GM19438 (cell line): ENCODE measurements around the gene DNAJA2.

Source experiments
- ATAC-seq: cut with Tn5 transposase; IDR thresholded peaks from one replicate; pipeline ENCODE4 v1.9.1; 2021; ENCODE audit warnings: low read depth; ENCODE audit not compliant: unreplicated experiment

Gene DNAJA2

DNA sequence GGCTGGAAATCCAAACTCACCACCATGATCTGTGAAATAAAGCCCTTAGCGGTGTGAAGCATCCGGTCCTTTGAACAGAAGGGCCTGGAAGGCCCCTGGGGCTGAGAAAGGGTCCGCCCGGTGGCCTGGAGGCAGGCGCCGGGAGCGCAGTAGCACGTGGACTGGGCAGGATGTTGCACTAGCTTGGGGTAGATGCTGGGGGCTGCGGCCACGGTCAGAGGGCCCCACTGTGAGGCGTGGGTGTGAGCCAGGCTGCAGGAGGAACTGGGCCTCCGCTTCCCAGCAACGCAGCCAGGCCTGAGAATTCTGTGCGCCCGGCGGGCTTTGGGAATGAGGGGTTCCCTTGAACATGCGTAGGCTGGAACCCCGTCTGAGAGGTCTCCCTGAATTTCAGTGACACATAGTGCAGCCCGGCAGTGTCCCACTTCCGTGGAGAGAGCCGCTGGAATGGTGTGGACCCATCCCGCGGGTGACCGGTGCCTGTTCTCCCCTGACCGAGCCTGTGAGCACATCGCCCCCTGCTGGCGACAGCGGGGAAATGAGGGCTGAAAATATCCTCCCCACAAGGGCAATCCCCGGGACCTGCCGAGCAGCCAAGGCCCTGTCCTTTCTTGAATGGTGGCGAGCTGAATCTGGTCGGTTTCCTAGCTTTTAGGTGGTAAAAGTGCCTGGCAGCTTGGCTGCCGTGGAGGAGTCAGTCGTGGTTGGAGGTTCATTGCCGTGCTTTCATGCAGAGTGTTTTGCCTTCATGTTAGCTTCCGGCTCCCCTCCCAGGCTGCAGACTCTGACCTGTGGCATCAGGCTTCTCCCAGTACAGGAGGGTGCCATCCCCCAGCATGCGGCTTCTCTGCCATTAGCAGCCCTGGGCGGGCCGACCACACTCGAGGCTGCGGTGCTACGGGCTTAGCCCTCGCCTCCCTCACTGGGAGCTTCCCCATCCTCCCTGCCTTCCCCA, 43.8 kb downstream of the DNAJA2 start:
- no peak for ATAC-seq

GRCh38 chr16:46928811-46929210, 44.7 kb downstream of the DNAJA2 start:
- ATAC-seq: no peak

- ATAC-seq: no peak
Measured at GRCh38 chr16:46927273-46927672, 46.2 kb downstream of the DNAJA2 start.

DNA sequence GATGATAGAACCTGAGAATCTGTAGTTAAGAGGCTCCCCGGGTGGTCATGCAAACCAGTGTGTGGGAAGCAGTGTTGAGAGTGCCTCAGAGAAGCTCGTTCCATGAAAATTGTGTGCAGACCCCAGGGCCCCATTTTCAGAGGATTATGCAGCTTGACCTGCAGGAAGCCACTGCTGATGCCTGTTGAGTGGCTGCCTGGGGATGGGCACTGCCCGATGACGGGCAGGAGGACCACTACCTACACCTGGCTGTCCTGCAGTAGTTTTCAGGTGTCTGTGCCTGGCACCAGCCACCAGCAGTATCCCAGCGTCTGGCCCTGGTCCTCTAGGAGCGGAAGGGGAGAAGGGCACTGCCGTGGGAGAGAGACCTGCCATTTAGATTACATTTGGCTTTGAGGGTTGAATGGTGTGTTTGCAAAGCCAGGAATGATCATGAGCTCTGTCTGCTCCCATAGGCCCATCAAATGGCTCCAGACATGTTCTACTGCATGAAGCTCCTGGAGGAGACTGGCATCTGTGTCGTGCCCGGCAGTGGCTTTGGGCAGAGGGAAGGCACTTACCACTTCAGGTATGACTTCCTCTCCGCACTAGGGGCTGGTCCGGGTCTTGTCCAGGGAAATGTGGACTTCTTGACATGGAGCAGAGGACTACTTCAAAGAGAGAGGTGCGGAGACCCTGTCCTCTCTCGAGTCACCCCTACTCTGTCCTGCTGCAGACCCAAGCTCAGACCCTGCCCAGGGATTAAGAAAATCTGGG, 46.8 kb downstream of the DNAJA2 start:
- no peak for ATAC-seq

- no peak for ATAC-seq
Measured at GRCh38 chr16:46924402-46924801, 49.1 kb downstream of the DNAJA2 start.

- ATAC-seq: no peak
Measured at GRCh38 chr16:46923513-46924295, 49.8 kb downstream of the DNAJA2 start.

DNA sequence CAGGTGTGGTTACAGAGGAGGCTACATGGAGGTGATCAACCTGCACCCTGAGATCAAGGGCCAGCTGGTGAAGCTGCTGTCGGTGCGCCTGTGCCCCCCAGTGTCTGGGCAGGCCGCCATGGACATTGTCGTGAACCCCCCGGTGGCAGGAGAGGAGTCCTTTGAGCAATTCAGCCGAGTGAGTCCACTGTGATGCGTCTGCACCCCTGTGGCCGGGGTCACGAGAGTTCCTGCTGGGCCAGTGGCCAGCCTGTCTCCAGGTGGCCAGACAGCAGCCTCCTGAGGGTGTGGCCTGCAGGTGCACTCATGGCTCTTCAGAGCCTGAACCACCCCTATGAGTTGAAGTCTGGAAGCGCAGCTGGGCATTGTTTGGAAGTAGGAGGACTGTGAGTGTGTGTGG, 51.2 kb downstream of the DNAJA2 start:
- no peak for ATAC-seq

DNA sequence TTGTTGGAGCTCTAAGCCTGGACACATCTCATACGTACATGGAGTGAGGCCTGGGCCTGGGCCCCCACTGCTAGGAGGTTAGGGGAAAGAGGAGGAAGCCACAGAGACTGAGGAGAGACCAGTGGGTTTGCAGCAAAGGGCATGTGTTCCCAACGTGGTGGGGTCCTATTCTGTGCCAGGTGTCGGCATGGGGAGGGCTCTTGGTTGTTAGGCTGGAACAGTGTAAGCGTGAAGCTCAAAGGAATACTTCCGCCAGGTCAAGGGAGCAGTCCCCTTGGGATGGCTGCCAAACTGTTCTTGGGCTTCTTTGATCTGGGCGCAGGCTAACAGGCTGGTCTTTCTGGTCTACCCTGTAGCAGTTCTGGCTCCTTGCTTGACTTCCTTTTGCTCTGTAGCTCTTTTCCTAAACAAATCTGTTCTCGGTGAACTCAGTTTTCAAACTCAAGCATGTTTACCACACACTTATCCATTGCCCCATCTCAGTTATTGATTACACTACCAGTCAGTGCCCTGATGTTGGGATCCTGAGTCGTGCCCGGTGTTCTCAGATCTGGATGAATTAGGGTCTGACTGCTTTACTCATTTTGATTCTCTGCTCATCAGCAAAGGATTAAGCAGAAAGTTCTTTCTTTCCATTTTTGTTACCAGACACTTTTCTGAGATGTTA, 52.9 kb downstream of the DNAJA2 start:
- no peak for ATAC-seq

- ATAC-seq: peak; percentile 88
Measured at GRCh38 chr16:46918905-46919792, 54.3 kb downstream of the DNAJA2 start.

DNA sequence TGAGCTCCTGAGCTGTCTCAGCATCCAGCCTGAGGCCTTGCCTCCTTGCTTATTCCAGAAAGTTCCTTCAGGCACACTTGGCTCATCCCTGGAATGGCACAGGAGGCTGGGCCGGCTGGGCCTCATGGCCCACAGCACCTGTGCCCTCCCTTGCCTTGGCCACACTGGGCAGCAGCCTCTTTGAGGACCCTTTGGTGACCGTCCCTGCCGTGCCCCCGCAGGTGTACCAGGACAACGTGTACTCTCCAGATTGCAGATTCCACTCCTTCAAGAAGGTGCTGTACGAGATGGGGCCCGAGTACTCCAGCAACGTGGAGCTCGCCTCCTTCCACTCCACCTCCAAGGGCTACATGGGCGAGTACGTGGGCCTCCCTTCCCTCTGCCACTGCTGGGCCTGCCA, 55.1 kb downstream of the DNAJA2 start:
- ATAC-seq: no peak

- no peak for ATAC-seq
Measured at GRCh38 chr16:46916980-46917379, 56.5 kb downstream of the DNAJA2 start.

DNA sequence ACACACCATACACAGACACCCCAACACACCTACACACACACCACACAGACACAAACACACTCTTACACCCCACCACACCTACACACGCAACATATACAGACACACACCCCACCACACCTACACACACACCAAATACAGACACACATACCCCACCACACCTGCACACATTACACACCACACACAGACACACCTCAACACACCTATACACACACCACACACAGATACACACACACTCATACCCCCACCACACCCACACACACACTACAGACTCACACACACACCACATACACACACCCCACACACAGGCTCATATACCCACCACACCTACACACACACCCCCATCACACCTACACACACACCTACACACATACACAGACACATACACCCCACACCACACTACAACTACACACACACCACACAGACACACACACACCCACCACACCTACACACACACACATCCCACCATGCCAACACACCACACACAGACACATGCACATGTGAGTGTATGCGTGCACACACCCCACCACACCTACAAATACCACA, 57.9 kb downstream of the DNAJA2 start:
- no peak for ATAC-seq

DNA sequence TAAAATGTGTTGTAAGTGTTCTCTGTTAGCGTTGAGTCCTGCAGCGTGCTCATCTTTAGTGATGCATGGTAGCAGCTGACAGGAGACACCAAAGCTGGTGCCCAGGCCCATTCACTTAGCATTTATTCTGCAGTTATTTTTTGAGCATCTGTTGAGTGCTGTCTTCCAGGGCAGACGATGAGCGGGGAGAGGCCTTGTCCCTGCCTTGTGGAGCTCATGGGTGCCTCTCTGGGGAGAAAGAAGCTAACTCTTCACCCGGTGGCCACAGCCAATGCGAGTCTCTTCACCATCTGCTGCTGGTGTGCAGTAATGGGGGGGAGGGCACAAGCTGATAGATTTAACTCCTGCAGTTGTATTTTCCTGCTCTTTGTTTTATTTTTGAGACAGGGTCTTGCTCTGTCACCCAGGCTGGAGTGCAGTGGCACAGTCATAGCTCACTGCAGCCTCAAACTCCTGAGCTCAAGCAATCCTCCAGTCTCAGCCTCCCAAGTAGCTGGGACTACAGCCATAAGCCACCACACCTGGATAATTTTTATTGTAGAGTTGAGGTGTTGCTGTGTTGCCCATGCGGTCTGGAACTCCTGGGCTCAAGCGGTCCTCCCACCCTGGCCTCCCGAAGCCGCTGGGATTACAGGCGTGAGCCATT, 58.8 kb downstream of the DNAJA2 start:
- ATAC-seq: no peak

DNA sequence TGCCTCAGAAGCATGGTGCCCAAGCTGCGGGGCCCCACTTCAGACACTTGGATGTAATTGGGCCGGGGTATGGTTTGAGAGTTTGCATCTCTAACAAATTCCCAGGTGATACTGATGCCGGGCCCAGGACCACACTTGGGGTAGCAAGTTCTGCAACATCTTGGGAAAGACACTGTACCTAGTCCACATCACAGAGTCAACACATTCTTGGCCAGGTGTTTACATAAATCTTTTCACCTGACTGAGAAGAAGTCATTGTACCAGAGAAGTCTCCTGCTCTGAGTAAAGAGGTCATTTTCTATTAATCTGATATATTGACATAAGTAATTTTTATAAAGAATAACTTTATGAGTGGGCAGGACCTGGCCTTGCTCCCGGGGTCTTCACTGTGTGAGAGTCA, 61.8 kb downstream of the DNAJA2 start:
- ATAC-seq: no peak

DNA sequence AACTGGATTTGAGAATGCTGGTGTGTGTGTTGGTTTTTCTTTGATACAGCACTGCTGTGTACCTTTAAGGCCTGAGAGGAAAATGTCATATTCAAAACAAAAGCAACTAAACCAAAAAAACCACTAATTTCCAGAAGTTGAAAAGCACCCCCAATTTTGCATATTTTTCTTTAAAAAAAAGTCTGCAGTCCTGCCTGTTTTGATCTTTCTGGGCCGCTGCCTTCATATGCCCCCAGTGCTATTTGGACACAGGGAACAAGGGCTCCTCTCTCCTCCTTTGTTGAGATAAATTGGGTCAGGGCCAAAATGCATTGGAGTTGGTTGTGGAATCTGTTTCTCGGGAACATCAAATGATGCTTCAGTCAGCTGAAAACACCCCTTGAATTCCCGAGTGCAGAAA, 62.4 kb downstream of the DNAJA2 start:
- no peak for ATAC-seq

DNA sequence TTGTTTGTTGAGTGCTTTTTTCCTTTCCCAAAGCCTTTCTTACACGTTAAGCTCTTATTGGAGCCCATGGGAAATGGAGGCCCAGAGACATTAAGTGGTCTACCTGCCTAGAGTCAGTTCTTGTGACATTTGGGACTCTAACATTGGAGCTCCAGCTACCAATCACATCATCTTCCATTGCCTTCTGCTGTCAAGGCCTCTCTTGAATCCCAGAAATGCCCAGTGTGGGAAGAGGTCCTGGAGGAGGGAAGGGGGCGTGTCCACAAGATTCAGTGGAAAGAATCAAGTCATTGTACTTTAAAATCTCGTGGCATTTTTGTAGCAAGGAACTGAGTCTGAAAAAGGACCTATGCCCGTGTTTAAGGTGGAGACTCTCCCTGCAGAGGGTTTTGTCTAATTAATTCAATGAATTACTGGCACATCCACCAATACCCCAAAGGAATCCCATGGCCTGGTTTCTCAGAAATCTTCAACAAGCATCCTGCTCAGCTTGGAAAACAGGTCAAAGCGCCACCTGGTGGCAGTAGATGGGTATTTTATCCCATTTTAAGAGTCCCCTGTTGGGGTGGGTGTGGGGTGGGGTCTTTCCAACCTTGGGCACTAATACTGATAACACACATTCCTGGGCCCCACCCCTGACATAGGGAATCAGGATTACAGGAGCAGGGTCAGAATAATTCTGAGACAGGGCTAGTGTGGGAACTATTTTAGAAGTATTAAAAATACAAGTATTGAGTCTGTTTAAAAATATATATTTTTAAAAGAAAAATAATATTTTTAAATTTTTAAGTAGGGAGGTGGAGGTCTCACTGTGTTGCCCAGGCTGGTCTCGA, 64.7 kb downstream of the DNAJA2 start:
- no peak for ATAC-seq

DNA sequence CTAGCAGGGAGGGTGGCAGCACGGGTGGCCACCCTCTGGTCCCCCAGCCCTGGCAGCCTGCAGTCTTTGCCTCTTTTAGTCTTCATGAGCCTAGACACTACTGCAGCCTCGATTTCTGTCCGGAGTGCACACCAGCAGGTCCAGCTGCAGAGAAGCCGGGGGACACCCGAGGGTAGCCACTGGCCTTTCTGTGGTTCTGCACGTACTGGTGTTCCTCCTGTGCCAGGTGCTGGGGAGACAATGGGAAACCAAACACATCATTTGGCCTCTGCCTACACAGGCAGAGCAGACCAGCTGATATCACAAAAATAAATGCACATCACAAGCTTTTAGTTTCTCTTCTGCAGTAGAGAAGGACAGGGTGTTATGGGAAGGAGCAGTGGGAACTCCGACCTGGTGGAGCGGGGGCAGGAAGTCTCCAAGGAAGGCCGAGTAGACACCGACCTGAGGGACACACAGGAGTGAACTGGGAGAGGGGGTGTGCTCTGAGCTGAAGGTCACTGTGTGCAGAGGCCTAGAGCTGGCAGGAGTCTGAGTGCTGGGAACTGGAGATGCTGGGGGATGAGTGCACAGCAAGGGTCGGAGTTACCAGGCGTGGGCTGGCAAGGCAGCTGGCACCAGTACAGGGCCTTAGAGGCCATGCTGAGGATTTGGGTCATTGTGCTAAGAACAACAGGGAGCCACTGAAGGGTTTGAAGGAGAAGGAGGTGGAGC, 66.3 kb downstream of the DNAJA2 start:
- no peak for ATAC-seq
